Fibroblast of the aortic adventitia (primary cell): Measurements from ENCODE around the gene PNO1. TPM values are rescaled to one million over a fixed set of nuclear protein-coding genes. Genes with fewer than 3 reads are reported as not detected.

Experiments
- DNase-seq: peaks from one replicate; pipeline ENCODE4 v3.0.0-alpha.2; 2010; ENCODE audit warnings: low read depth
- H3K4me3 ChIP-seq: 2 replicates; pipeline ENCODE4 v1.5.1; 2011; ENCODE audit warnings: low read depth, mild to moderate bottlenecking, control low read depth, low read length, moderate library complexity
- total RNA-seq: library from RNA; depleted of rRNA; stranded (reverse); fragments of >200 nt; gene quantifications from 2 replicates; pipeline ENCODE4 v1.2.3, GENCODE V29; 2012; ENCODE audit warnings: low replicate concordance
- TF ChIP-seq, protein P1 (sequence below): IDR thresholded peaks from 2 replicates; pipeline ENCODE4 v1.5.1; 2011; ENCODE audit warnings: mild to moderate bottlenecking, low read length, control low read depth, inconsistent platforms; ENCODE audit not compliant: insufficient read depth

Gene PNO1
- total RNA-seq, 1 donor: 9.5 TPM

- TF ChIP-seq, protein P1, sequence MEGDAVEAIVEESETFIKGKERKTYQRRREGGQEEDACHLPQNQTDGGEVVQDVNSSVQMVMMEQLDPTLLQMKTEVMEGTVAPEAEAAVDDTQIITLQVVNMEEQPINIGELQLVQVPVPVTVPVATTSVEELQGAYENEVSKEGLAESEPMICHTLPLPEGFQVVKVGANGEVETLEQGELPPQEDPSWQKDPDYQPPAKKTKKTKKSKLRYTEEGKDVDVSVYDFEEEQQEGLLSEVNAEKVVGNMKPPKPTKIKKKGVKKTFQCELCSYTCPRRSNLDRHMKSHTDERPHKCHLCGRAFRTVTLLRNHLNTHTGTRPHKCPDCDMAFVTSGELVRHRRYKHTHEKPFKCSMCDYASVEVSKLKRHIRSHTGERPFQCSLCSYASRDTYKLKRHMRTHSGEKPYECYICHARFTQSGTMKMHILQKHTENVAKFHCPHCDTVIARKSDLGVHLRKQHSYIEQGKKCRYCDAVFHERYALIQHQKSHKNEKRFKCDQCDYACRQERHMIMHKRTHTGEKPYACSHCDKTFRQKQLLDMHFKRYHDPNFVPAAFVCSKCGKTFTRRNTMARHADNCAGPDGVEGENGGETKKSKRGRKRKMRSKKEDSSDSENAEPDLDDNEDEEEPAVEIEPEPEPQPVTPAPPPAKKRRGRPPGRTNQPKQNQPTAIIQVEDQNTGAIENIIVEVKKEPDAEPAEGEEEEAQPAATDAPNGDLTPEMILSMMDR: peak; percentile 96
- H3K4me3 ChIP-seq: no peak overlapping the region
- DNase-seq: peak; percentile 89
Measured at GRCh38 chr2:68121873-68122679, 35.6 kb upstream of the PNO1 start.

DNA sequence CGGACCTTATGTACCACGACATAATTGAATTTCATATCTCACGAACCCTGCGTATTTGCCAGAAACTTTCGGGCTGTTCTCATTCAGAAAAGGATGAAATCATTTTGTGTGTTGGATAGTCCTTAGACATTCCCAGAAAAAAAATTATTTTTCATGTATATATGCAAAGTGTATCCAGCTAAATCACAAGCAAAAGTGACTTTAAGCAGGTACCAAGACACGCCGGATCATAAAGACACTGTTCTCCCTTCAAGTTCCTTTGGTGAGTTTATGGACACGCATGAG lies 35.1 kb upstream of the PNO1 start:
- TF ChIP-seq, protein P1: no peak
- H3K4me3 ChIP-seq: no peak overlapping the region
- DNase-seq: no peak

DNA sequence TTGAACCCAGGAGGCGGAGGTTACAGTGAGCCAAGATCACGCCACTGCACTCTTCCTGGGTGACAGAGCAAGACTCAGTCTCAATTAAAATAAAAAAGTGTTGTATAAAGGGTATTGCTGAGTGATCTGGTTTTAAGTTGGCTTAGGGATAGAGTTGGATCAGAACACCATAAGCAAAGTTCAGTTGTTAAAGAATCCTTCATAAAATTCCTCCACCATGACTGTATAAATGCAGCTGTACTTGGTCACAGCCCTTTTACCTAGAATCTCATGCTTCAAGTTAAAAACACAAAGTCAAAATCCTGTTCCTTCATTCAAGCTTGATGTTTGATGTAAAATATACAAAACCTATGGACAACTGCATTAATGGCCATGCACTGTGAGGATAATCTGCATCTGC lies 33.4 kb upstream of the PNO1 start:
- peak; percentile 39 for DNase-seq
- no peak overlapping the region for H3K4me3 ChIP-seq
- TF ChIP-seq, protein P1: no peak

DNA sequence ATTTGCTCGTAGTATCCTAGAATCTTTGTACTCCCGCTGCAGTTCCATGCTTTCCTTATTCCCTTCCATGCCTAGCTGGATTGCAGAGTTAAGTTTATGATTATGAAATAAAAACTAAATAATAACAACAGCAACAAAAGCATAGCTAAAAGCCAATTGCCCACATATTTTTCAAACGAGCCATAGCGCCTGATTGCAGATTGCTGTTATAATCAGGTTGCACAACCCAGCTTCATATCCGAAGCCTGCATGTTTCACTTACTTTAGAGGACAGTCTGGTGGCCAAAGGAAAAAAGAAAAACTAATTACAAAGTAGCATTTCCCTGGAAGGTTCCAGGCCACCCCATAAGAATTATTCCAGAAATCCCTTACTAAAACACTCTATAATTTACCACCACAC lies 31.9 kb upstream of the PNO1 start:
- no peak for DNase-seq
- TF ChIP-seq, protein P1: no peak
- no peak overlapping the region for H3K4me3 ChIP-seq

- H3K4me3 ChIP-seq: no peak overlapping the region
- TF ChIP-seq, protein P1: no peak
- no peak for DNase-seq
Measured at GRCh38 chr2:68126561-68126960, 31.1 kb upstream of the PNO1 start.

DNA sequence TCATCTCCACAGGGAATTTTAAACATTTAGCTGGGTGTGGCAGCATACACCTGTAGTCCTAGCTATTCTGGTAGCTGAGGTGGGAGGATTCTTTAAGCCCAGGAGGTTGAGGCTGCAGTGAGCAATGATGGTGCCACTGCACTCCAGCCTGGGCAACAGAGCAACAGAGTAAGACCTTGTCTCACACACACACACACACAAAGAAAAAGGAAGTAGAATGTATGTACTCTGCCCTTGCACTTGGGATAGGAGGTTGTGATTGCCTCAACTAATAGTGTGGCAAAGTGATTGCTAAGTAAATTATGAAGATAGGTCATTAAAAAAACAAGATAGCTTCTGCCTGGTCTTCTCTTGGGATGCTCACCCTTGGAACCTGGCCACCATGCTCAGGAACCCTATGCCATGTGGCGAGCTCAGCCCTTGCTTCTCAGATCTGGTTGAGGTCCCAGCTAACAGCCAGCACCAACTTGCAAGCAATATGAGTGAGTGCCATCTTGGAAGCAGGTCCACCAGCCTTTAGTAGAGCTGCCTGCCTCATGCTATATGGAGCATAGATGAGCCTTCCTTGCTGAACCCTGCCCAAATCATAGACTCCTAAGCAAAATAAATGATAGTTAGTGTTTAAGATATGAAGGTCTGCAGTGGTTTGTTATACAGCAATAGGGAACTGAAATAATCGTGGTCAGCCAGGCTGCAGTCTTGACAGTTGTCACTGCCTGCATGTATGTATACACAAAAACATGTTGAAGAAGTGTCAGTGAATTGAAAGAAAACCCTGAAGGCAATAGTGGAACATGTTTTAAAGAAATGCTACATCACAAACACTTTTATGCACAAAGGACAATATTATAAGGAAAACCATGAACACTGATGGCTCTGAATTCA lies 30.1 kb upstream of the PNO1 start:
- TF ChIP-seq, protein P1: no peak
- no peak for DNase-seq
- no peak overlapping the region for H3K4me3 ChIP-seq
